Measurements from ENCODE around the gene MPRIP. TPM values are rescaled to one million over a fixed set of nuclear protein-coding genes. Genes with fewer than 3 reads are reported as not detected.
A peak's percentile ranks its signal among the peaks of the same experiment; 100 is the strongest.

The MPRIP gene
- total RNA-seq, 1 experiment from 2014 or later = 132 TPM

GRCh38 chr17:17059301-17059890, 17.1 kb downstream of the MPRIP start:
- Histone ChIP-seq H3K14ac (ENCODE audit: insufficient read depth, low read length) (no peak overlapping the region), H2AFZ (ENCODE audit: low read length) (no peak overlapping the region), H2BK12ac (ENCODE audit: insufficient read length, low read depth, low read length) (no peak overlapping the region), H2BK5ac (ENCODE audit: insufficient read length, low read length) (no peak overlapping the region), H4K91ac (ENCODE audit: insufficient read length, low read depth, low read length) (no peak overlapping the region), H4K5ac (ENCODE audit: insufficient read length, low read depth, low read length) (no peak overlapping the region), H3K18ac (ENCODE audit: insufficient read length, low read depth, low read length) (no peak overlapping the region), H3K4ac (ENCODE audit: low read depth, low read length) (no peak overlapping the region), H3K23me2 (ENCODE audit: insufficient read length, low read depth, low read length, poor library complexity, severe bottlenecking) (no peaks in the 10 kb centered on the region), H2BK20ac (ENCODE audit: low read depth, low read length, poor library complexity, severe bottlenecking) (no peak overlapping the region), H3K4me2 (ENCODE audit: insufficient read depth, insufficient read length, low read length) (no peak overlapping the region), H3K4me1 (ENCODE audit: insufficient read depth, low read length) (no peaks in the 10 kb centered on the region), H3K79me1 (ENCODE audit: insufficient read depth, low read depth, low read length, poor library complexity, severe bottlenecking) (peaks cover 8% of the 10 kb centered on the region), H3K27ac (ENCODE audit: insufficient read length, low read depth, low read length) (no peak overlapping the region), H4K8ac (replicated peaks; ENCODE audit: insufficient read length, low read depth, low read length) (no peak overlapping the region), H4K20me1 (ENCODE audit: control insufficient read depth, insufficient read depth, insufficient read length) (no peaks in the 10 kb centered on the region), H3K79me2 (ENCODE audit: insufficient read depth, low read length) (peaks cover 1% of the 10 kb centered on the region; the same call in 1 of the 2 replicates), H3K9me3 (ENCODE audit: control insufficient read depth, low read depth, low read length) (no peaks in the 10 kb centered on the region), H2BK15ac (ENCODE audit: low read depth, low read length) (no peak overlapping the region), H2AK5ac (ENCODE audit: insufficient read length, low read length) (no peak overlapping the region), H3T11ph (ENCODE audit: low read length) (no peak overlapping the region), H3K56ac (ENCODE audit: insufficient read length, low read depth, low read length) (no peak overlapping the region), H3K23ac (ENCODE audit: insufficient read length, low read depth, low read length) (no peak overlapping the region), H3K27me3 (ENCODE audit: insufficient read depth, low read length) (no peaks in the 10 kb centered on the region), H2BK120ac (ENCODE audit: low read depth, low read length, poor library complexity, severe bottlenecking) (no peak overlapping the region), H3K9ac (ENCODE audit: extremely low read depth, insufficient read length, low read length) (no peak overlapping the region)
- TF ChIP-seq CTCF (conservative IDR thresholded peaks at IDR 0.05) = no peak
- Mint-ChIP-seq H3K4me3 (no peak overlapping the region), H3K9me3 (no peaks in the 10 kb centered on the region), H3K27me3 (ENCODE audit: low read depth) (no peaks in the 10 kb centered on the region), H3K36me3 (ENCODE audit: insufficient read depth in 1 of 3, low read depth in 3 of 3) (peaks cover 0 to 2% (median 0%) of the 10 kb centered on the region in 3 experiments; a peak in 2 of 7 replicates), H3K27ac (no peak overlapping the region; a peak in 1 of 7 replicates), H3K4me1 (peaks cover 13 to 17% of the 10 kb centered on the region in 2 experiments)
- DNase-seq = peak; percentile 25
- no CpG with 5 or more reads among the region's 10 CpGs for WGBS (ENCODE audit: extremely low coverage, insufficient read length, low lambda C conversion rate)

All from H9 (cell line).